Sigmoid colon (tissue), 3 donors: ENCODE measurements around the gene RPTOR.

Experiments used
- POLR2A ChIP-seq, 2 donors: fragments of 450-650 bp; IDR thresholded peaks; one replicate each; pipeline ENCODE4 v1.6.1; 2016; ENCODE audit warnings: antibody characterized with exemption in 2 of 2, mild to moderate bottlenecking in 2 of 2, moderate library complexity in 2 of 2
- TF ChIP-seq, protein P1 (sequence below), 4 experiments: fragments of 450-650 bp in 3 of 4; fragments of 200-600 bp in 1 of 4; IDR thresholded peaks; one replicate each; pipeline ENCODE4 v1.5.1; 2016 to 2019; ENCODE audit warnings: antibody characterized with exemption in 4 of 4, mild to moderate bottlenecking in 3 of 4, moderate library complexity in 2 of 4

GRCh38 chr17:80919331-80920311 lies 375.0 kb downstream of the RPTOR start:
- TF ChIP-seq, protein P1, sequence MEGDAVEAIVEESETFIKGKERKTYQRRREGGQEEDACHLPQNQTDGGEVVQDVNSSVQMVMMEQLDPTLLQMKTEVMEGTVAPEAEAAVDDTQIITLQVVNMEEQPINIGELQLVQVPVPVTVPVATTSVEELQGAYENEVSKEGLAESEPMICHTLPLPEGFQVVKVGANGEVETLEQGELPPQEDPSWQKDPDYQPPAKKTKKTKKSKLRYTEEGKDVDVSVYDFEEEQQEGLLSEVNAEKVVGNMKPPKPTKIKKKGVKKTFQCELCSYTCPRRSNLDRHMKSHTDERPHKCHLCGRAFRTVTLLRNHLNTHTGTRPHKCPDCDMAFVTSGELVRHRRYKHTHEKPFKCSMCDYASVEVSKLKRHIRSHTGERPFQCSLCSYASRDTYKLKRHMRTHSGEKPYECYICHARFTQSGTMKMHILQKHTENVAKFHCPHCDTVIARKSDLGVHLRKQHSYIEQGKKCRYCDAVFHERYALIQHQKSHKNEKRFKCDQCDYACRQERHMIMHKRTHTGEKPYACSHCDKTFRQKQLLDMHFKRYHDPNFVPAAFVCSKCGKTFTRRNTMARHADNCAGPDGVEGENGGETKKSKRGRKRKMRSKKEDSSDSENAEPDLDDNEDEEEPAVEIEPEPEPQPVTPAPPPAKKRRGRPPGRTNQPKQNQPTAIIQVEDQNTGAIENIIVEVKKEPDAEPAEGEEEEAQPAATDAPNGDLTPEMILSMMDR (IDR thresholded peaks at IDR 0.05), result no peak
- no peak for TF ChIP-seq POLR2A (IDR thresholded peaks at IDR 0.05)
